Esophagus muscularis mucosa (tissue), 4 donors: Measurements from ENCODE around the gene FREM1. TPM values are rescaled to one million over a fixed set of nuclear protein-coding genes. Genes with fewer than 3 reads are reported as not detected.
"Not testable (repeated sequence)": the region's sequence is repeated elsewhere in the genome, so short reads cannot be mapped to it uniquely, and the experiment has no call there.

ENCODE experiments used
- DNase-seq: peaks from one replicate; pipeline ENCODE4 v3.0.0-alpha.2; 2017; ENCODE audit errors: extremely low spot score
- H3K27ac ChIP-seq, 4 donors: fragments of 200-600 bp; sonication (generic); replicated peaks in 1 of 4; 1 replicate in 3 of 4; 2 replicates in 1 of 4; pipeline ENCODE4 v1.5.1; 2016 to 2019; ENCODE audit warnings: mild to moderate bottlenecking in 1 of 4
- H3K27me3 ChIP-seq, 4 donors: fragments of 200-600 bp; sonication (generic); one replicate each; pipeline versions ENCODE4 v1.5.1 to v1.6.0; 2016 to 2019
- H3K36me3 ChIP-seq, 4 donors: fragments of 200-600 bp; sonication (generic); one replicate each; pipeline ENCODE4 v1.5.1; 2016 to 2019
- H3K4me1 ChIP-seq, 4 donors: fragments of 200-600 bp; sonication (generic); one replicate each; pipeline ENCODE4 v1.5.1; 2016 to 2019
- H3K4me3 ChIP-seq, 4 donors: fragments of 200-600 bp; sonication (generic); 1 replicate in 2 of 4; 2 replicates in 2 of 4; pipeline ENCODE4 v1.5.1; 2016 to 2019; ENCODE audit warnings: mild to moderate bottlenecking in 4 of 4, moderate library complexity in 1 of 4
- H3K9me3 ChIP-seq, 4 donors: fragments of 200-600 bp; sonication (generic); 1 replicate in 3 of 4; 2 replicates in 1 of 4; pipeline ENCODE4 v1.5.1; 2016 to 2019
- EP300 ChIP-seq: sonication (generic); formaldehyde crosslinking; IDR thresholded peaks from one replicate; pipeline ENCODE4 v1.6.1; 2017; ENCODE audit warnings: antibody characterized with exemption
- POLR2A ChIP-seq: fragments of 450-650 bp; IDR thresholded peaks from one replicate; pipeline ENCODE4 v1.6.1; 2017; ENCODE audit warnings: antibody characterized with exemption, moderate library complexity, mild to moderate bottlenecking, low read depth
- POLR2AphosphoS5 ChIP-seq, 2 donors: sonication (generic); formaldehyde crosslinking; IDR thresholded peaks; one replicate each; pipeline ENCODE4 v1.6.1; 2017; ENCODE audit warnings: antibody characterized with exemption in 2 of 2
- WGBS: methylation state at CpG from one replicate; pipeline ENCODE4 v1.1.5; 2018; 5-methylcytosine and 5-hydroxymethylcytosine counted together
- intact Hi-C: fragments of 100-400 bp; cut with DNase I; formaldehyde crosslinking; loops from one replicate; pipeline ENCODE4 v1.15.1; 2023
- total RNA-seq, 4 donors: library from RNA; depleted of rRNA; stranded (reverse); fragments of >200 nt; gene quantifications; one replicate each; pipeline versions ENCODE4 v1.1.0 to v1.2.1, GENCODE V29; 2016
- TF ChIP-seq, protein P1 (sequence below), 3 experiments: fragments of 200-600 bp in 2 of 3; fragments of 450-650 bp in 1 of 3; sonication (generic) in 2 of 3; IDR thresholded peaks; one replicate each; pipeline ENCODE4 v1.5.1; 2017 to 2019; ENCODE audit warnings: antibody characterized with exemption in 3 of 3, mild to moderate bottlenecking in 2 of 3, moderate library complexity in 1 of 3

FREM1 gene
- total RNA-seq, 4 donors from 2014 or later, result 0.58 to 3.5 (median 1.9) TPM

DNA sequence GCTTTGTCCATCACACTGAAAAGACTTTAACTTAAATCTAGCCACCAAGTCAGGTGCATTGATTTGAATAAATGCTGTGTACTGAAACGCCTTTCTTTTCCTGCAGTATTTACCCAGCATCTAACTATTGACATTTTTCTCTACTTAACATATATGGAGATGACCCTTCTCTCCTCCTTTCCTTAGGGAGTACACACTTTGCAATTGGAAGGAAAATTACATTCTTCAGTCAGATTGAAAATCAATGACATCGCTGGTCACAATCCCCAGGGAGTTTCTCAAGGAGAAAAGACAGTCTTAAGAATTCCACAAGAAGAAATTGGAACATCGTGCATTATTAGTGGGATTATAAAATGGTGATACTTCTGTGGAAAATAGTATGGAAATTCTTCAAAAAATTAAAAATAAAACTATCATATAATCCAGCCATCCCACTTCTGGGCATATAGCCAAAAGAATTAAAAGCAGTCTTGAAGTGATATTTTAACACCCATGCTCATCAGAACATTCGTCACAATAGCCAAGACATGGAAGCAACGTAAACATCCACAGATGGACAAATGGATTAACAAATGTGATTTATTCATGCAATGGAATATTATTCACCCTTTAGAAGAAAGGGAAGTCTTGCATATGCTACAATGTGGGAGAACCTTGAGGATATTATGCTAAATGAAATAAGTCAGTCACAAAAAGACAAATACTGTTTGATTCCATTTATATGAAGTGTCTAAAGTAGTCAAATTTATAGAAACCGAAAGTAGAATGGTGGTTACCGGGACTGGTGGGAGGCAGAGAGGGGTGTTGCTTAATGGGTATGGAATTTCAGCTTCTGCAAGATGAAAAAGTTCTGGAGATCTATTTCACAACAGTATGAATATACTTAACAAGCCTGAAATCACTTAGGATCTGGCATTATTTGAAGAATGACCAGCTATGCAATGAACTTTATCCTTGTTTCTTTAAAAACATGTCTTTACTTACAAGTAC lies 14.3 kb upstream of the FREM1 start:
- Histone ChIP-seq H3K27me3 (no peaks in the 10 kb centered on the region), H3K27ac (no peak overlapping the region), H3K4me1 (no peaks in the 10 kb centered on the region), H3K36me3 (no peaks in the 10 kb centered on the region), H3K9me3 (no peaks in the 10 kb centered on the region), H3K4me3 (peak overlapping the region in 1 of 4 donors; percentile 32)
- 62% methylated on average over 7 of the region's 7 CpGs for WGBS
- no peak for DNase-seq
- TF ChIP-seq, protein P1, sequence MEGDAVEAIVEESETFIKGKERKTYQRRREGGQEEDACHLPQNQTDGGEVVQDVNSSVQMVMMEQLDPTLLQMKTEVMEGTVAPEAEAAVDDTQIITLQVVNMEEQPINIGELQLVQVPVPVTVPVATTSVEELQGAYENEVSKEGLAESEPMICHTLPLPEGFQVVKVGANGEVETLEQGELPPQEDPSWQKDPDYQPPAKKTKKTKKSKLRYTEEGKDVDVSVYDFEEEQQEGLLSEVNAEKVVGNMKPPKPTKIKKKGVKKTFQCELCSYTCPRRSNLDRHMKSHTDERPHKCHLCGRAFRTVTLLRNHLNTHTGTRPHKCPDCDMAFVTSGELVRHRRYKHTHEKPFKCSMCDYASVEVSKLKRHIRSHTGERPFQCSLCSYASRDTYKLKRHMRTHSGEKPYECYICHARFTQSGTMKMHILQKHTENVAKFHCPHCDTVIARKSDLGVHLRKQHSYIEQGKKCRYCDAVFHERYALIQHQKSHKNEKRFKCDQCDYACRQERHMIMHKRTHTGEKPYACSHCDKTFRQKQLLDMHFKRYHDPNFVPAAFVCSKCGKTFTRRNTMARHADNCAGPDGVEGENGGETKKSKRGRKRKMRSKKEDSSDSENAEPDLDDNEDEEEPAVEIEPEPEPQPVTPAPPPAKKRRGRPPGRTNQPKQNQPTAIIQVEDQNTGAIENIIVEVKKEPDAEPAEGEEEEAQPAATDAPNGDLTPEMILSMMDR (IDR thresholded peaks at IDR 0.05), result no peak
- TF ChIP-seq EP300 (no peak), POLR2AphosphoS5 (IDR thresholded peaks at IDR 0.05) (no peak), POLR2A (no peak)
- intact Hi-C loops, result no loop called here

DNA sequence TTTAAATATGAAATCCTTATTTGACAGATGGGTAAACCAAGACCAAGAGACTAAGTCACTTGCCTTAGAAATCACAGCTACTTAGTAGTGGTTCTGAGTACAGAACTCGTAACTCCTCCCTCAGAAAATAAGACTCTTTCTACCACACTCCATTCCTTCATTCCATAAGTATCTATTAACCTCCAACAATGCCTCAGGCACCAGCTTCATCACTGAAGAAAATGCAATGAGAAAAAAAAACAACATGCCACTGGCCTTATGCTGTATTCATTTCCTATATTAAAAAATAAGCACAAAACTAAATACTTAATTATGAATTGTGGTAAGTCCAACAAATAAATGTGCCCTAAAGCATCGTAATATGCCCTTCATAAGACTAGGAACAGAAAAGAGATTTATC lies 13.5 kb upstream of the FREM1 start:
- WGBS, result 90% methylated on average over 2 of the region's 2 CpGs
- H3K27ac ChIP-seq, result no peak overlapping the region
- DNase-seq, result no peak
- H3K27me3 ChIP-seq, result no peaks in the 10 kb centered on the region
- TF ChIP-seq POLR2A (no peak), EP300 (no peak), POLR2AphosphoS5 (IDR thresholded peaks at IDR 0.05) (no peak)
- TF ChIP-seq, protein P1 (IDR thresholded peaks at IDR 0.05), result no peak
- H3K9me3 ChIP-seq, result no peaks in the 10 kb centered on the region
- intact Hi-C loops, result no loop called here
- H3K4me1 ChIP-seq, result no peaks in the 10 kb centered on the region
- no peaks in the 10 kb centered on the region for H3K36me3 ChIP-seq
- H3K4me3 ChIP-seq, result no peak overlapping the region

DNA sequence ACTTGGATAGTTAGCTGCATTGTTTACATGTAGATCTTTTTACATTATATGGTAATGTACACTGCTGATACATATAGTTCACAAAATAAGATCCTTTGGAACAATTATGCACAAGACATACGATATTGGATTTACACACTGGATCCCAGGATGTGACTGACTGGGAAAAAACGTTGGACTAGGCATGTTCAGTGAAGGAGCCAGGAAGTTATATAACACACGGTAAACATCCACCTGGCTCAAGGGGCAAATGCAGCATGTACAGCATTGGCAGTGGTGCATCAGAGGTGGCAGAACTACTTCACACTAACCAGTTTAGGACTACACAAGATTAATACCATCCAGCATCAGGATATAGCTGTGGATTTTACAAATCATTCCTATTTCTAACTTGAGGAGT lies 10.6 kb upstream of the FREM1 start:
- H3K27ac ChIP-seq, H3K9me3 ChIP-seq, H3K4me1 ChIP-seq, intact Hi-C loops, DNase-seq, H3K27me3 ChIP-seq, H3K4me3 ChIP-seq, H3K36me3 ChIP-seq: not testable (repeated sequence)
- 74% methylated on average over 3 of the region's 3 CpGs for WGBS

DNA sequence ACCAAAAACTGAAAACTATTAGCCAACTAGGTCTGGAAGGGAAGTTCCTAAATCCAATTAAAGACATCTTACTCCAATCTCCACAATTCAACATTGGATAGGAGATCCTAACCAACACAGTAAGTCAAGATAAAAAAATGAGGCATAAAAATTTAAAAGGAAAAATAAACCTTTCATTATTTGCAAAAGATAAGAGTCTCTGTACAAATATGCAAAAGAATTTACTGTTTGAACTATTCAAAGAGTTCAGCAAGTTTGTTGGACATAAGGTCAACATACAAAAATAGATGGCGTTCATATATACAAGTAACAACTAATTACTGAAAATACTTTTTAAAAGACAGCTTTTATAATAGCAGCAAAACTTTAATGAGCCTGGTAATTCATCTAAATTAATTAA lies 3.1 kb upstream of the FREM1 start:
- Histone ChIP-seq H3K27me3 (no peaks in the 10 kb centered on the region), H3K4me3 (no peak overlapping the region), H3K27ac (no peak overlapping the region), H3K36me3 (no peaks in the 10 kb centered on the region), H3K4me1 (peaks cover 0 to 20% (median 16%) of the 10 kb centered on the region in 4 donors), H3K9me3 (no peaks in the 10 kb centered on the region)
- intact Hi-C loops, result no loop called here
- TF ChIP-seq EP300 (no peak), POLR2A (no peak)
- TF ChIP-seq, protein P1 (IDR thresholded peaks at IDR 0.05), result no peak
- 89% methylated on average over 1 of the region's 1 CpG for WGBS
- no peak for DNase-seq

DNA sequence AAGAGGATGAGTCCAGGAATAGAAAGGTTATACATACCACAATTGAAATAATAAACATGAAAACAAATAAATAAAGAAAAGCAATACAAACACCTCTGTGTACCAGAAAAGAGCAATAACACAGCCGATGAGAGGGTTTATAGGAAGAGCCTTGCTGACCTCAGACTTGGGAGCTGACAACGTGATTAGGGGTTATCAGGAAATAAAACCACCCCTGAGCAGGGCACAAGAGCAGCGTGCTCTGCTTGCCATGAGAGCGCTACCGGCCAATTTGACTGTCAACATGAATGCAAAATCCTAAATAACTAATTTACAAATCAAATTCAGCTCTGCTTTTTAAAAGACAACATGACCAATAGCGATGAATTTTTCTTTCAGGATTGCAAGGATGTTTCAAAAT lies 2.6 kb upstream of the FREM1 start:
- Histone ChIP-seq H3K27ac (no peak overlapping the region), H3K4me3 (no peak overlapping the region), H3K27me3 (no peaks in the 10 kb centered on the region), H3K36me3 (no peaks in the 10 kb centered on the region), H3K9me3 (no peaks in the 10 kb centered on the region), H3K4me1 (peaks cover 0 to 24% (median 17%) of the 10 kb centered on the region in 4 donors)
- intact Hi-C loops, result no loop called here
- DNase-seq, result no peak
- TF ChIP-seq POLR2AphosphoS5 (IDR thresholded peaks at IDR 0.05) (no peak), EP300 (no peak), POLR2A (no peak)
- TF ChIP-seq, protein P1 (IDR thresholded peaks at IDR 0.05), result no peak
- WGBS, result 77% methylated on average over 6 of the region's 6 CpGs
